ENCODE measurements around the gene TNXB. TPM values are rescaled to one million over a fixed set of nuclear protein-coding genes. Genes with fewer than 3 reads are reported as not detected.

TNXB gene
- total and polyA plus RNA-seq, 9 of the 15 experiments (the other 6 are each of a cell fraction or from before 2014, with no cell fraction given) = 0.14 to 28.1 (median 12.4) TPM

GRCh38 chr6:32105433-32105832 lies 3.7 kb downstream of the TNXB start (continued):
- TF ChIP-seq ZBTB40 (IDR thresholded peaks at IDR 0.05) = peak; percentile 47; the same call in 1 of the 2 replicates
- no peak for TF ChIP-seq ZBTB40 (CRISPR knock-in tag; IDR thresholded peaks at IDR 0.05)
- TF ChIP-seq MECOM (CRISPR knock-in tag; IDR thresholded peaks at IDR 0.05) = no peak
- no peak for TF ChIP-seq MGA (IDR thresholded peaks at IDR 0.05)
- TF ChIP-seq FOXJ3 (CRISPR knock-in tag; IDR thresholded peaks at IDR 0.05) = 0 out of 2 replicates have a peak, but pooled peaks have one; percentile 11
- TF ChIP-seq MAFG (tag; conservative IDR thresholded peaks at IDR 0.05) = no peak
- no peak for TF ChIP-seq ZNF140 (CRISPR knock-in tag; IDR thresholded peaks at IDR 0.05)

Data from K562 (cell line).